NCI-H82 treated with DMSO at 0.1 percent for 48 hours (cell line): ENCODE results near the gene TSPAN4.

Source experiments
- DNase-seq: peaks from one replicate; lab custom pipeline; 2025; ENCODE audit not compliant: unreplicated experiment; lab: John Stamatoyannopoulos, UW

Gene TSPAN4

GRCh38 chr11:883527-883926 lies 40.9 kb downstream of the TSPAN4 start:
- DNase-seq, result no peak

- no peak for DNase-seq
These were observed 42.0 kb downstream of the TSPAN4 start for GRCh38 chr11:884578-885070.

- DNase-seq, result no peak
These were observed 43.9 kb downstream of the TSPAN4 start for GRCh38 chr11:886568-886967.

GRCh38 chr11:887589-887988 lies 44.9 kb downstream of the TSPAN4 start:
- no peak for DNase-seq

DNA sequence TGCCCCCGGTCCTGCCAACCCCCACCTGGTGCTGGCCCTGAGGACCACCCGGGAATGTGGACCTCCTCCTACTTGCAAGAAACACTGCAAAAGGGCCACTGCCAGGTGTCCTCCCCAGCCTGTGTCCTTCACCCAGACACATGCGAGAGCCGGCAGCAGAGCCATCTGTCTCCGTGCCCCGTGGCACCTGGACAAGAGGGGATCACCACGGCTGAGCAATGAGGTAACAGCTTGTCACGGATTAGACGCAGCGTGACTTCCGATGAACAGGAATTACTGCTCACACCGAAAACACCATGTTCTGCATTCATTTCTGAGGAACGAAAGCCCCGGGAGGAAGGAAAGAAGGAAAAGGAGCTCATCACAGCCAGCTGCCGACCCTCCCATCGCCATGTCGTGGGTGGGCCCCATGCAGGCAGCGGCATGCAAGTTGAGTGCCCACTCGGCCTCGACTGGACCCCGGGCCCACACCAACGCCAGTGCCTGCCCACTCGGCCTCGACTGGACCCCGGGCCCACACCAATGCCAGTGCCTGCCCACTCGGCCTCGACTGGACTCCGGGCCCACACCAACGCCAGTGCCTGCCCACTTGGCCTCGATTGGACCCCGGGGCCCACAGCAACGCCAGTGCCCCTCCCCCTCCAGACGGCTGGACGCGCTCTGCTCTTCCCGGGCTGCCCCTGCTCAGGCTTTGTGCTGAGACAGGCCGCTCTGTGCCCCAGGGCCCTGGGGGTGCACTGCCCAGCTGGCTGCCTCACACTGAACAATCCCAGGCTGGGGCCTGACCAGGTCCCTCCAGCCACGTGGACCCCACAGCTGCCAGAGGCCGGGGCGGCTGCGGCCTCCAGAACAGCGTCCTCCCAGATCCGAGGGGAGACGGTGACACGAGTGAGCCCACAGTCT lies 45.9 kb downstream of the TSPAN4 start:
- peak; percentile 49 for DNase-seq

GRCh38 chr11:889257-889656 lies 46.6 kb downstream of the TSPAN4 start:
- peak; percentile 50 for DNase-seq

GRCh38 chr11:889687-890475 lies 47.2 kb downstream of the TSPAN4 start:
- no peak for DNase-seq

- no peak for DNase-seq
These were observed 48.3 kb downstream of the TSPAN4 start for GRCh38 chr11:890794-891540.

DNA sequence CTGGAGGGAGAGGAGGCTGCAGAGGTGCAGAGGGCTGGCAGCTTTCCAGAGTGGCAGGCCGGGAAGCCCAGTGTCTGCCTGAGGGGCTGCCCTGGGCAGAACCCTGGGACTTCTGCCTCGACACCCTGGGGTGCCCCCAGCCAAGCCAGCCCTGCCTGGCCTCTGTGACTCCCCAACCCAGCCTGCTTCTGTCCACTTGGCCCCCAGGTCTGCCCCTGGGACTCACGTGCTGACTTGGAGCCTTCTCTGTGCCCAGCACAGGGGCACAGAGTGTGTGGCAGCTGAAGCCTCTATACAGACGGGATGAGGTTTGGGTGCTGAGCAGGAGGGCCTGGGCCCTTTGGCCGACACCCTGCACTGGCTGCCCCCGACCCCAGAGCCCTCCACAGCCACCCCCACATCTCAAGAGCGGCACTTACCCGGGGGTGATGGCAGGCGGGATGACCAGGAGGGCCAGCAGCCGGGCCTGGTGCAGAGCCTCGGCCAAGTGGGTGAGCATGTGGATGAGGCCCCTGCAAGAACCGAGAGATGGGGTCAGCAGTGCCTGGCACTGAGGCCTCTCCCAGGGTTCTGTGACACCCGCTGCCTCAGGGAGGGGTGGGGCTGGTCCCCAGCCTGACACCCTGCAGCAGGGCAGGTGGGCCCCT lies 50.5 kb downstream of the TSPAN4 start:
- no peak for DNase-seq

DNA sequence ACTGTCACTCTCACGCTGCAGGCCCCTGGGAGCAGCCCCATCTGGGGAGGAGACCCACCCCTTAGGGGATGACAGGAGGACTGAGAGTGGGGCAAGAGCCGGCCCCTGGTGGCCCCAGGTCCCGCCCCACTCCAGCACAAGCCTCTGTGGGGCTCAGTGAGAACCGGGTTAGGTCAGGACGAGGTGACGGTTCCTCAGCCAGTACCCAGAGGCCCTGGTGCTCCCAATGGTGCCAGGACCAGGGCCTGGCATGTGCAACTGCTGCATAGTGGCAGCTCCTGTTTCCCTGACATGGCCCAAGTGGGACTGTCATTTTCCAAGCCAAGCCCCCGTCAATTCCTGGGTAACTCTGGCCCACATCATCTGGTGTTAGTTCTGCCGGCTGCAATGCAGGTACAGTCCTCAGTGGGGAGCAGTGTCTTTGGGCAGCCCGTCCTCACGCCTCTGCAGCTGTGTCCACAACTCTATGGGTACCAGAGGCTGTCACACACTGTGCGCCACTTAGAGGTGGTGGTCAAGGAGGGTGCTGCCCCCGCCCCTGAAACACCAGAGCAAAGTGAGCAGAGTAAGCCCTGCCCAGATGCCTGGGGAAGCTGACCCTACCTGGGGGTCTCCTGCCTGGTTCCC lies 52.0 kb downstream of the TSPAN4 start:
- DNase-seq, result no peak

- no peak for DNase-seq
These were observed 52.9 kb downstream of the TSPAN4 start for GRCh38 chr11:895331-896110.

DNA sequence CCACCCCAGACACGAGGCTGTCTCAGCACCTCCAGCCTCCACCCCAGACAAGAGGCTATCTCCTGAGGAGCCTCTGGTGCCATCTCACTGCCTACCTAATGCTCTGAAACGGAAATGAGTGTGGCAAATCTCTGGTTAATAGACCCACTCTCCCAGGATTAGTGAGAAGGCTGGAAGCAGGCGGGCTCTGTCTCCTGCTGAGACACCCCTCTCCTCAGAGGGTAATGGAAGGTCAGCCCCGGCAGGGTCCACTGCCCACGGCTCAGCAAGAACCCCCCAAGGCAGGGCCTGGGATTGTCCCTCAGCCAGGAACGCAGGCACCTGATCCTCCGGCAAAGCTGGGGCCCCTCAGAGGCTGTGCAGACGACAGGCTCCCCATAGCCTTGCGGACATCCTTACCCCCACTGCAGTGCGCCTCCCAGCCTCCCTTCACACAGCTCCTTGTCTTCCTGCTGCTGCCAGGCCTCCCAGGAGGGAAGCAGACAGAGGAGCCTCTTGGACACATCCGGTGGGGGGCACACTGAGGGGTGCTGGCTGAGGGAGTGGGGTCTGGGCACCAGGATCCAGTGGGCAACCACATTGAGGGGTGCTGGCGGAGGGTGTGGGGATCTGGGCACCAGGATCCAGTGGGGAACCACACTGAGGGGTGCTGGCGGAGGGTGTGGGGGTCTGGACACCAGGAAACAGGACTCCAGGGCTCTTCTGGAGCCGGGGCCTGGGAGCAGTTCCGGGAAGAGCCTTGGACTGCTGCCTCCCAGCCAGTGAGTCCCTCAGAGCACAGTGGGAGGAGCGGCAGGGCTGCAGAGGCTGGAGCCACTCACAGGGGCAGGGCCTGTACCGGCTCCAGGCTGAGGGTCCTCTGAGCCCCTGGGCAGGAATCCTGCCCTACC lies 54.8 kb downstream of the TSPAN4 start:
- no peak for DNase-seq

DNA sequence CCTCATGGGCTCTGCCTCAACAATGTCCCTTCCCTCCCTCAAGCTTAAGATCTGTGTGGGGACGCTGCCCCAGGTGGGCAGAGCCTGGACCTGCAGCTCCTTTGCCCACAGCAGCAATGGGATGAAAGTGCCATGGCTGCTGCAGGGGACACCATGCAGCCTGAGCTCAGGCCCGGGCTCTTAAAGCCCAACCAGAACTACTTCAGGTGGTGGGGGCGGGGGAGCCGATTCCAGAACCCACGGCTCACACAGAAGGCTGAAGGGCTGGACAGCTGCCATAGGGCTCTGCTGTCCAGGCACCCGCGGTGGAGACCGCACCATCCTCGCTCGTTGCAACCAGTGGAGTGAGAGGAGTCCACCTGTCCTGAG lies 55.5 kb downstream of the TSPAN4 start:
- DNase-seq, result no peak

- DNase-seq, result no peak
These were observed 56.0 kb downstream of the TSPAN4 start for GRCh38 chr11:898540-899190.

GRCh38 chr11:899724-900123 lies 57.1 kb downstream of the TSPAN4 start:
- no peak for DNase-seq

DNA sequence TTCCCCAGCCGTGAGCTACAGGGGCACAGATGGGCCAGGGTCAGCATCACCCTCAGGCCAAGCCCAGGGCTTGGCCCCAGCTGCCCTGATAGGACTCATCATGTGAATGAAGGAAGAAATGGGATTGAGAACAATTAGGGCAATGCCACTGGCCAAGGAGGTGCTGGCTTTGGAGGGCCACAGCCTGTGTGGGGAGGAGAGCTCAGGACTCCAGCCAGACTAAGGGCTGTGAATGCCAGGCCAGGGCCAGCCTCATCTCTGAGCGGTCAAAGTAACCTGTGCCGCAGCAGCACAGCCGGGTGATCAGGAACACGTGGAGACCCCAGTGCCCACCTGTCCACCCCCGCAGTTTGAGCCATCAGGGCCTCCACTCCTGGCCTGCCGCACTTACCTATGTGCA lies 57.9 kb downstream of the TSPAN4 start:
- DNase-seq, result no peak

DNA sequence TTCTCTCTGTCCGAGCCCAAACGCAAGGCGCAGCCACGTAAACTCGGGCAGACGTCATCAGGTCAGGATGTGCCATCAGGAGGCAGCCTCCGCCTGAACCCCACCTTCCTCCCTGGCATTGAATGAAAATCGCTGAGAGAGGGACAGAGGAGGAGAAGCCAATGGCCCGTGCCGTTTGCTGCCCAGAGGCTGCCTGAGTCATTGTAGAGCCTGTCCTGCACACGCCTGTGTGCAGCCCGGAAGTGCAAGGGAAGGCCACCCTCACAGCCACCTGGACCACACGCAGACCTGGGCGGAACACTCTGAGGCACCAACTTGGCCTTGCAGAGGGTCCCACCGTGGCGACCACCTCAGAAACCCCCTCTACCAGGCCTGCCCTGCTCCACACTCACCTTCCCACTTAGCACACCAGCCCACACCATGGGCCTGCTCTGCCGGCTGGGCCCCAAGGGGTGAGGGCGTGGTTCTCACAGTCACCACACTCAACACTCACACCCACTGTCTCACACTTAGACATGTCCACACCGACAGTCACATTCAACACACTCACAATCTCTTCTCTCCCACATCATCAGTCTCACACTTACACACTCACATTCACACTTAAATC lies 58.9 kb downstream of the TSPAN4 start:
- DNase-seq, result no peak

DNA sequence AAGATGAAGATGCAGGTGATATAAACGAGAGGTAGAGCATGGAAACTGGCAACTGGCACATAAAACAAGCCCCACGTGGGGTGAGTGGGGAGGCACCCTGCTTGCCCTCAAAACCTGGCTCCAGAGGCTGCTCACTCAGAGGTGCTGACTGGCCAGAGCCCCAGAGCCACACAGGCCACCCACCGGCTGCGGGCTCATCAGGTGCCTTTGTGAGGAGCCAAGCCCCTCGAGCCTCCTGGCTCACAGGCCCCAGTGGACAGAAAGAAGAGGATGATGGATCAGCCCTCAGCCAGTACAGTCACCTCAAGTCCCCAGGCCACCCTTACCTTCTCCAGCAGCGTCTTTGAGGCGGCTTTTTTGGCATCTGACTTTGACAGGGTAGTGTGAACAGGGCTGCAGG lies 61.7 kb downstream of the TSPAN4 start:
- DNase-seq, result no peak
